AG09309 (cell line): Measurements from ENCODE around the gene LRRTM2.

Experiments
- DNase-seq: peaks from one replicate; pipeline ENCODE4 v3.0.0-alpha.2; 2010; ENCODE audit warnings: low read depth
- H3K4me3 ChIP-seq: 2 replicates; pipeline ENCODE4 v1.5.1; 2011; ENCODE audit warnings: mild to moderate bottlenecking, low read depth, low read length, moderate library complexity; ENCODE audit not compliant: control insufficient read depth
- TF ChIP-seq, protein P1 (sequence below): IDR thresholded peaks from 2 replicates; pipeline ENCODE4 v1.5.1; 2011; ENCODE audit warnings: mild to moderate bottlenecking, low read depth, low read length, inconsistent platforms; ENCODE audit not compliant: insufficient read depth, control insufficient read depth; ENCODE audit errors: missing control alignments

Gene LRRTM2

DNA sequence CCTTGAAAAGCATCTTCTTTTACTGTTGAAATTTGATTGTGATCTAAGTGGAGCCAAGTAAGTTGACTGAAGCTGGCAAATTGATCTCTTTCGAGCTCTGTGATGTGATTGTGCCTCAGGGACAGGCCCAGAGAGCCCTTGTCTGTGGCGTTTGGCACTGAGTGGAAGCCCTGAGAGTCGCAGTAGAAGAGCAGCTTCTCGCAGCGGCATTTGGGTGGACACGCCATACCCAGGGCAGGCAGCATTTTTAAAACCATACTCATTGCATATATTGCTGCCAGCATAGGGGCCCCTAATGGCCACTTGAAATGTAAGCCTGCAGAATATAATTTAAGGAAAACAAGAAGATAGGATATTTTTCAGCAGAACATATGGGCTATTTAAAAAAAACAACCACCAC, 894 bp downstream of the LRRTM2 start:
- no peak for DNase-seq
- TF ChIP-seq, protein P1, sequence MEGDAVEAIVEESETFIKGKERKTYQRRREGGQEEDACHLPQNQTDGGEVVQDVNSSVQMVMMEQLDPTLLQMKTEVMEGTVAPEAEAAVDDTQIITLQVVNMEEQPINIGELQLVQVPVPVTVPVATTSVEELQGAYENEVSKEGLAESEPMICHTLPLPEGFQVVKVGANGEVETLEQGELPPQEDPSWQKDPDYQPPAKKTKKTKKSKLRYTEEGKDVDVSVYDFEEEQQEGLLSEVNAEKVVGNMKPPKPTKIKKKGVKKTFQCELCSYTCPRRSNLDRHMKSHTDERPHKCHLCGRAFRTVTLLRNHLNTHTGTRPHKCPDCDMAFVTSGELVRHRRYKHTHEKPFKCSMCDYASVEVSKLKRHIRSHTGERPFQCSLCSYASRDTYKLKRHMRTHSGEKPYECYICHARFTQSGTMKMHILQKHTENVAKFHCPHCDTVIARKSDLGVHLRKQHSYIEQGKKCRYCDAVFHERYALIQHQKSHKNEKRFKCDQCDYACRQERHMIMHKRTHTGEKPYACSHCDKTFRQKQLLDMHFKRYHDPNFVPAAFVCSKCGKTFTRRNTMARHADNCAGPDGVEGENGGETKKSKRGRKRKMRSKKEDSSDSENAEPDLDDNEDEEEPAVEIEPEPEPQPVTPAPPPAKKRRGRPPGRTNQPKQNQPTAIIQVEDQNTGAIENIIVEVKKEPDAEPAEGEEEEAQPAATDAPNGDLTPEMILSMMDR: no peak
- H3K4me3 ChIP-seq: no peak overlapping the region

DNA sequence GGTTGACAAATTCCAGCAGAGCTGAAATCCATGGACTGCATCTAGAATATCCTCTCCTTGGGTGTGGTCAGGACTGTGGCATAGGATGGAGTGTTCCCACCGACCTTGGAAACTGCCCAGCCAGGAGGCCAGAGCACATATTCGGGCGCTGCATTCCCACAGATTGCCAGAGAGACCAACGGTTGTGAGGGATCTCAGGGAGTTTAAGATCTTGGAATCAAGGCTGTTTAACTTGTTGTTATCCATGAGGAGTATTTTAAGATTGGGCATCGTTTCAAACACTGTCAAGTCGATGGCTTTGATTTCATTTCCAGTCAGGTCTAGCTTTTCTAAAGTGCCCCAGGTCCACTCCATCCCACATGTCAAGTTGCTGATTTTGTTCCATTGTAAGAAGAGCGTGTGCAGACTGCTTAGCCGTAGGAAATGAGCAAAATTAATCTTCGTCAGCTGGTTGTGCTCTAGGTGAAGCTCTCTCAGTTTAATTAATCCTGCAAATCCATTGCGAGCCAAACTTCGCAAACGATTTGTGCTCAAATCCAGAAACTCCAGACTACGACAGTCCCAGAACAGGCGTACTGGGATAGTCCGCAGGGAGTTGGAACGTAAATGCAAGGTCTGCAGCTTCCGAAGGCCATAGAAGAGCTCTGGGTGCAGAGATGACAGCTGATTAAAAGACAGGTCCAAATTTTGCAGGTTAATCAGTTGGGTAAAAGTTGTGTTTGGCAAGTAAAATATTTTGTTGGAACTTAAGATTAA, 1.5 kb downstream of the LRRTM2 start:
- H3K4me3 ChIP-seq: no peak overlapping the region
- no peak for DNase-seq
- TF ChIP-seq, protein P1: no peak

DNA sequence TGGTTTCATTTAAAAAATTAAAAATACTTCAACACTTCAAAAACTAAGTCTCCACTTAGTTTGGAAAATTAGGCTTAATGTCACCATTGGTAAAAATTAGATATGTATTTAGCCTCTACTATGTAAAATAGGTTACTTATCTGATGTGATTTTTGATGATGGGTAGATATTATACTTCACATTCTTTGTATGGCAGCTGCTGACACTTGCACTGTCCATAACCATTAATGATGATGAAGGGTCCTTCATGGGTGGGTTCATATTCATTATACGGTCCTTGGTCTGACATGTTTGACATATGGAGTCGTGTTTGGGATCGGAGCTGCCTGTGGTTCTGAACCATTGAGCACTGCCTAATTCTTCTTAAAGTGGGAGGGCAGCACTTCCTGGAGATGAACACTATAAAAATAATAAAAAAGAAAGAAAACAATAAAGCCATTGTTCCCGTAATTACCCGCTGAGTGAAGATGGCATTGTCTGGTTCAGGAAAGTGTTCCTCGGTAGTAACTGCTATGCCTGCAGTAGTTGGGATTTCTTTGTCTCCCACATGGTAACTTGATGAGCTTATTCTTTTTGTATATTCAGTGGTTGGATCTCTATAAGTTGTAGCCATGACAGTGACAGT, 2.2 kb downstream of the LRRTM2 start:
- DNase-seq: no peak
- no peak overlapping the region for H3K4me3 ChIP-seq
- TF ChIP-seq, protein P1: no peak

DNA sequence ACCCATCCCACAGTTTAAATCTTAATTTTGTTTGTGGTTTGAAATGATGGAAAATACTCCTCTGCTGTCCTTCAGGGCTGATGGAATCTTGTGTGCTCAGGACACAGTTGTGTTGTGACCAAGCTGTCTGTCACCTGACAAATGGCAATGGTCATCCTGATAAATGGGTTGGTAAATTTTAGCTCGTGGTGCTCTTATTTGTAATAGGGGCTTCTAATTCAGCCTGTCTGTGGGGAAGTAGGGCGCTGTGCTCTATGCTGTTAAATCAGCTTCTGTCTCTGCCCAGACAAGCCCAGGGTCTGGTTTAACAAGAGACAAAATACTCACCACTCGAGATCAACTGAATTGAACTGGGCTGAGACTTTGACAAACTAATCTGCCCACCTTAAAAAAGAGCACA, 4.5 kb downstream of the LRRTM2 start:
- no peak for DNase-seq
- TF ChIP-seq, protein P1: no peak
- H3K4me3 ChIP-seq: no peak overlapping the region

DNA sequence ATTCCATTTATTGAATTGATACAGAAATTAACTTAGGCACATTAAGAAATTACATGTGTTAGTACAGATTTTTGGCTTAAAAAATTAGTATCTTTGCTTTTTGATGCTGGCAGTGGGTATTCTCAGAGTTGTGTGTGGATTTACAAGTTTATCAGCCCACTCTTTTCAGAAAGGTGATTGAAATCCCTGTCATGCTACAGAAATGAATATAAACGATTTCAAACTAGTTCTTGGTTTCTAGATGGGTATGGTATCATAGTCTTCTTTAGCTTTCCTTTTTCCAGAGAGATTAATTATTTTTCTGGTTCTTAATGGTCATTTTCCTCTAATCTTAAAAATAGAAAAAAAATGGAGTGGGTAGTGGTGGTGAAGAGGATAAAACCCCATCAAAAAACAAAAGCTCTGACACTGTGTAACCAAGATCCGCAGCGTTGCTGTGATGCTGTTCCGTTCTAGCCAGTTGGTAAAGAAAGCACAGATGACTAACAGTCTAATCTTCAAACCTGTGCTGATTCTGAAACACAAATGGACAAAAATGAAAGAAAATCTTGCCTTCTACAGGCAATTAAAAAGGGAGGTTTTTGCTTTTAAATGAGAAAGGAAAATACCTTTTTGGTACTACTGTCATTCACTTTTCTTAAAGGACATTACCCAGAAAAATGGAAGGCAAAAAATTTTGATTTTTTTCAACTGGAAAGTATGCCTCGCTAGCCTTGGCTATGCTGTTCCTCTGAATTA, 5.2 kb downstream of the LRRTM2 start:
- no peak overlapping the region for H3K4me3 ChIP-seq
- no peak for DNase-seq
- TF ChIP-seq, protein P1: no peak

DNA sequence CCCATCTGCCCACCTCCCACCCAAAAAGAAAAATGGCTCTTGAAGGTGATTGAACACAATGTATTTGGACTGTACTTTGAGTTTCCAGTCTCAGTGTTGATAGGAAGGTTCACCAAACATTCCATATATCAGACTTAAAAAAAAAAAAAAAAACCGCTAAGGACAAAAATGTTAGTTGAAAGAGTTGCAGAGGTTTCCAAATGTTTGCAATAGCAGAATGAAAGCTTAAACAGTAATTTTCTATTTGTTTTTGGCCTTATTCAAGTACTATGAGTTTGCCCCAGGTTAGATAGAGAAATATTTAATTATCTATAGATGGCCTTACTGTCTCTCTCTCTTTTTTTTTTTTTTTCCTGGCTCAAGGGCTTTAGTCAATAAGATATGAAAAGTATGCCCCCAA, 6.1 kb downstream of the LRRTM2 start:
- no peak overlapping the region for H3K4me3 ChIP-seq
- TF ChIP-seq, protein P1: no peak
- DNase-seq: no peak
